Stomach (tissue), 9 donors: ENCODE data around the gene DHRSX. TPM values are rescaled to one million over a fixed set of nuclear protein-coding genes. Genes with fewer than 3 reads are reported as not detected.
"Not testable (repeated sequence)": the region's sequence is repeated elsewhere in the genome, so short reads cannot be mapped to it uniquely, and the experiment has no call there.

Source experiments
- DNase-seq, 2 donors: peaks; one replicate each; pipeline versions ENCODE4 v3.0.0 to v3.0.0-alpha.2; 2013 to 2019
- H3K27ac ChIP-seq, 5 donors: fragments of 200-600 bp in 4 of 5; sonication (generic) in 4 of 5; one replicate each; pipeline ENCODE4 v1.5.1; 2013 to 2019; ENCODE audit warnings: mild to moderate bottlenecking in 1 of 5, moderate library complexity in 1 of 5
- H3K27me3 ChIP-seq, 3 donors: fragments of 200-600 bp; sonication (generic); one replicate each; pipeline ENCODE4 v1.5.1; 2017 to 2019; ENCODE audit warnings: mixed run types in 1 of 3
- H3K36me3 ChIP-seq, 4 donors: fragments of 200-600 bp; sonication (generic); 1 replicate in 3 of 4; 2 replicates in 1 of 4; pipeline ENCODE4 v1.5.1; 2016 to 2019
- H3K4me1 ChIP-seq, 4 donors: fragments of 200-600 bp; sonication (generic); one replicate each; pipeline ENCODE4 v1.5.1; 2016 to 2019
- H3K4me3 ChIP-seq, 4 donors: fragments of 200-600 bp; sonication (generic) in 3 of 4; one replicate each; pipeline ENCODE4 v1.5.1; 2016 to 2019; ENCODE audit warnings: mild to moderate bottlenecking in 1 of 4
- H3K9me3 ChIP-seq, 4 donors: fragments of 200-600 bp; sonication (generic); one replicate each; pipeline ENCODE4 v1.5.1; 2016 to 2019
- CTCF ChIP-seq, 7 experiments: fragments of 450-650 bp in 4 of 7; fragments of 200-600 bp in 3 of 7; sonication (generic) in 3 of 7; IDR thresholded peaks; one replicate each; pipeline ENCODE4 v1.5.1; 2016 to 2019; ENCODE audit warnings: antibody characterized with exemption in 7 of 7, control low read depth in 2 of 7, mild to moderate bottlenecking in 1 of 7
- EP300 ChIP-seq: sonication (generic); formaldehyde crosslinking; IDR thresholded peaks from one replicate; pipeline ENCODE4 v1.6.1; 2017; ENCODE audit warnings: antibody characterized with exemption
- POLR2A ChIP-seq, 4 donors: fragments of 450-650 bp; IDR thresholded peaks; one replicate each; pipeline ENCODE4 v1.6.1; 2016; ENCODE audit warnings: antibody characterized with exemption in 4 of 4, control low read depth in 2 of 4, mild to moderate bottlenecking in 1 of 4, moderate library complexity in 1 of 4
- POLR2AphosphoS5 ChIP-seq, 3 donors: sonication (generic); formaldehyde crosslinking; IDR thresholded peaks; one replicate each; pipeline ENCODE4 v1.6.1; 2016; ENCODE audit warnings: antibody characterized with exemption in 3 of 3
- WGBS, 5 donors: extraction: QIAGEN DNeasy Blood & Tissue Kit in 3 of 5; methylation state at CpG; one replicate each; pipeline versions ENCODE4 v1.1.5 to v1.1.7; 2013 to 2018; 5-methylcytosine and 5-hydroxymethylcytosine counted together
- intact Hi-C: fragments of 100-400 bp; cut with DNase I; formaldehyde crosslinking; loops from one replicate; pipeline ENCODE4 v1.15.1; 2023; ENCODE audit warnings: low total_unique reads
- polyA plus RNA-seq, 3 donors: library from polyadenylated mRNA; stranded (reverse); fragments of 200-250 nt; gene quantifications; one replicate each; pipeline ENCODE4 v1.2.3, GENCODE V29; 2013
- total RNA-seq, 5 donors: library from RNA; depleted of rRNA; stranded (reverse); fragments of >200 nt; gene quantifications; one replicate each; pipeline versions ENCODE4 v1.1.0 to v1.2.3, GENCODE V29; 2014 to 2016
- donor health status: healthy with polysubstance abuse.
- donor health status: Bipolar disorder and iron deficiency.
- donor health status: healthy.

The DHRSX gene
- total and polyA plus RNA-seq, 8 donors, result 11.2 to 69.4 (median 21.1) TPM

GRCh38 chrX:2539586-2539985 lies 38.8 kb upstream of the DHRSX start:
- Histone ChIP-seq H3K27ac (no peak overlapping the region), H3K36me3 (no peaks in the 10 kb centered on the region), H3K27me3 (no peaks in the 10 kb centered on the region), H3K4me3 (no peak overlapping the region), H3K4me1 (no peaks in the 10 kb centered on the region), H3K9me3 (no peaks in the 10 kb centered on the region)
- WGBS, 5 donors, result 38 to 65% (median 55%) methylated on average over 3 of the region's 3 CpGs
- intact Hi-C loops, result no loop called here
- no peak for DNase-seq
- TF ChIP-seq POLR2A (IDR thresholded peaks at IDR 0.05) (no peak), CTCF (IDR thresholded peaks at IDR 0.05) (no peak), EP300 (no peak), POLR2AphosphoS5 (IDR thresholded peaks at IDR 0.05) (no peak)

GRCh38 chrX:2538031-2538757 lies 37.4 kb upstream of the DHRSX start:
- WGBS, 5 donors, result 51 to 66% (median 60%) methylated on average over 15 of the region's 15 CpGs
- no peak overlapping the region for H3K4me3 ChIP-seq
- no peak overlapping the region for H3K27ac ChIP-seq
- H3K9me3 ChIP-seq, result no peaks in the 10 kb centered on the region
- H3K36me3 ChIP-seq, result no peaks in the 10 kb centered on the region
- DNase-seq, result peak in 1 of 2 donors; percentile 41
- no peaks in the 10 kb centered on the region for H3K27me3 ChIP-seq
- H3K4me1 ChIP-seq, result no peaks in the 10 kb centered on the region
- no peak for TF ChIP-seq POLR2A (IDR thresholded peaks at IDR 0.05)
- no peak for TF ChIP-seq POLR2AphosphoS5 (IDR thresholded peaks at IDR 0.05)
- TF ChIP-seq EP300, result no peak
- TF ChIP-seq CTCF (IDR thresholded peaks at IDR 0.05), result no peak
- intact Hi-C loops, result no loop called here

GRCh38 chrX:2536974-2537373 lies 36.2 kb upstream of the DHRSX start:
- Histone ChIP-seq H3K4me3 (no peak overlapping the region), H3K4me1 (no peaks in the 10 kb centered on the region), H3K36me3 (no peaks in the 10 kb centered on the region), H3K27ac (no peak overlapping the region), H3K9me3 (no peaks in the 10 kb centered on the region), H3K27me3 (no peaks in the 10 kb centered on the region)
- 57 to 85% (median 74%) methylated on average over 5 of the region's 5 CpGs for WGBS, 5 donors
- intact Hi-C loops, result no loop called here
- TF ChIP-seq CTCF (IDR thresholded peaks at IDR 0.05), result no peak
- no peak for TF ChIP-seq POLR2AphosphoS5 (IDR thresholded peaks at IDR 0.05)
- no peak for TF ChIP-seq EP300
- TF ChIP-seq POLR2A (IDR thresholded peaks at IDR 0.05), result no peak
- DNase-seq, result no peak

- no peaks in the 10 kb centered on the region for H3K4me1 ChIP-seq
- TF ChIP-seq POLR2A (IDR thresholded peaks at IDR 0.05) (no peak), POLR2AphosphoS5 (IDR thresholded peaks at IDR 0.05) (no peak), CTCF (IDR thresholded peaks at IDR 0.05) (no peak), EP300 (no peak)
- no peak for DNase-seq
- no peaks in the 10 kb centered on the region for H3K9me3 ChIP-seq
- H3K27me3 ChIP-seq, result no peaks in the 10 kb centered on the region
- 74 to 82% (median 80%) methylated on average over 7 of the region's 7 CpGs for WGBS, 5 donors
- no peaks in the 10 kb centered on the region for H3K36me3 ChIP-seq
- H3K4me3 ChIP-seq, result no peak overlapping the region
- no peak overlapping the region for H3K27ac ChIP-seq
- intact Hi-C loops, result no loop called here
Observed at GRCh38 chrX:2536141-2536540, 35.4 kb upstream of the DHRSX start.

- H3K27me3 ChIP-seq, H3K36me3 ChIP-seq, H3K27ac ChIP-seq, intact Hi-C loops, H3K4me3 ChIP-seq, H3K9me3 ChIP-seq, H3K4me1 ChIP-seq, DNase-seq: not testable (repeated sequence)
- 57 to 71% (median 64%) methylated on average over 4 to 5 of the region's 5 CpGs for WGBS, 5 donors
Observed at GRCh38 chrX:2534261-2535021, 33.7 kb upstream of the DHRSX start.
